GM18526 (cell line): ENCODE results near the gene TNFRSF11A.

Experiments
- POLR2A ChIP-seq: IDR thresholded peaks from 3 replicates; pipeline ENCODE4 v1.6.1; 2011; ENCODE audit not compliant: insufficient read length; ENCODE audit errors: extremely low read depth

The TNFRSF11A gene

GRCh38 chr18:62403120-62403519 lies 78.0 kb downstream of the TNFRSF11A start:
- TF ChIP-seq POLR2A = no peak

GRCh38 chr18:62404881-62405280 lies 79.8 kb downstream of the TNFRSF11A start:
- TF ChIP-seq POLR2A = no peak

- TF ChIP-seq POLR2A = no peak
Measured at GRCh38 chr18:62407660-62408059, 82.5 kb downstream of the TNFRSF11A start.

GRCh38 chr18:62409821-62410220 lies 84.7 kb downstream of the TNFRSF11A start:
- TF ChIP-seq POLR2A = no peak

GRCh38 chr18:62412231-62412979 lies 87.3 kb downstream of the TNFRSF11A start:
- no peak for TF ChIP-seq POLR2A

- TF ChIP-seq POLR2A = no peak
Measured at GRCh38 chr18:62413206-62413605, 88.1 kb downstream of the TNFRSF11A start.

GRCh38 chr18:62418258-62418657 lies 93.1 kb downstream of the TNFRSF11A start:
- no peak for TF ChIP-seq POLR2A

GRCh38 chr18:62420151-62420512 lies 95.0 kb downstream of the TNFRSF11A start:
- TF ChIP-seq POLR2A = no peak

GRCh38 chr18:62420513-62421209 lies 95.6 kb downstream of the TNFRSF11A start:
- peak; percentile 28 for TF ChIP-seq POLR2A

GRCh38 chr18:62425465-62426190 lies 100.5 kb downstream of the TNFRSF11A start:
- TF ChIP-seq POLR2A = no peak

GRCh38 chr18:62426191-62426488 lies 101.0 kb downstream of the TNFRSF11A start:
- TF ChIP-seq POLR2A = no peak

GRCh38 chr18:62432176-62432575 lies 107.1 kb downstream of the TNFRSF11A start:
- no peak for TF ChIP-seq POLR2A

- no peak for TF ChIP-seq POLR2A
Measured at GRCh38 chr18:62434798-62435197, 109.7 kb downstream of the TNFRSF11A start.

GRCh38 chr18:62435435-62436031 lies 110.4 kb downstream of the TNFRSF11A start:
- no peak for TF ChIP-seq POLR2A

GRCh38 chr18:62436636-62437234 lies 111.6 kb downstream of the TNFRSF11A start:
- TF ChIP-seq POLR2A = no peak
